ENCODE data around the gene RRM2.

DNA sequence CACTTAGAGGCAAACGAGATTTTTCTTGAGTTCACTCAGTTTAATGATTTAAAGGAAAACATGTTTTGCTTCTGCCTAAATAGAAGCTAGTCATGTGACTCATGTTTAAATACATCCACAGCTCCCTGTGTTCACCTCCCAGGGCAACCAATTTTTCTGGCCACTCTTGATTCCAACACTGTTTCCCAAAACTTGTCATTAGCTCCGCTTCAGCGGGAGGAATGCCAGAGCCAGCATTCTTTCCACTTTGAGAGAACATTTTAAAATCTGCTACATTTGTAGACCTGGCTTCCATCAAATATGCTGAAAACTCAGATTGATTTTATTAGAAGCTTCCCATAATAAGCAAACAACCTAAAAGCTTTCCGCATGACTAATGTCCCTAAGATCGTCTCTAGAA is 39.5 kb upstream of the RRM2 start:
- TF ChIP-seq, protein P1, sequence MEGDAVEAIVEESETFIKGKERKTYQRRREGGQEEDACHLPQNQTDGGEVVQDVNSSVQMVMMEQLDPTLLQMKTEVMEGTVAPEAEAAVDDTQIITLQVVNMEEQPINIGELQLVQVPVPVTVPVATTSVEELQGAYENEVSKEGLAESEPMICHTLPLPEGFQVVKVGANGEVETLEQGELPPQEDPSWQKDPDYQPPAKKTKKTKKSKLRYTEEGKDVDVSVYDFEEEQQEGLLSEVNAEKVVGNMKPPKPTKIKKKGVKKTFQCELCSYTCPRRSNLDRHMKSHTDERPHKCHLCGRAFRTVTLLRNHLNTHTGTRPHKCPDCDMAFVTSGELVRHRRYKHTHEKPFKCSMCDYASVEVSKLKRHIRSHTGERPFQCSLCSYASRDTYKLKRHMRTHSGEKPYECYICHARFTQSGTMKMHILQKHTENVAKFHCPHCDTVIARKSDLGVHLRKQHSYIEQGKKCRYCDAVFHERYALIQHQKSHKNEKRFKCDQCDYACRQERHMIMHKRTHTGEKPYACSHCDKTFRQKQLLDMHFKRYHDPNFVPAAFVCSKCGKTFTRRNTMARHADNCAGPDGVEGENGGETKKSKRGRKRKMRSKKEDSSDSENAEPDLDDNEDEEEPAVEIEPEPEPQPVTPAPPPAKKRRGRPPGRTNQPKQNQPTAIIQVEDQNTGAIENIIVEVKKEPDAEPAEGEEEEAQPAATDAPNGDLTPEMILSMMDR (conservative IDR thresholded peaks at IDR 0.05 in 1 of 2, IDR thresholded peaks at IDR 0.05 in 1 of 2; ENCODE audit: low read depth in 1 of 2, low read length in 2 of 2), result no peak
- TF ChIP-seq EZH2 (IDR thresholded peaks at IDR 0.05; ENCODE audit: low read length, missing control alignments), result peak; percentile 11
